Mucosa of descending colon (tissue), 3 donors: ENCODE data around the gene SLC16A1. TPM values are rescaled to one million over a fixed set of nuclear protein-coding genes. Genes with fewer than 3 reads are reported as not detected.
"Not testable (repeated sequence)": the region's sequence is repeated elsewhere in the genome, so short reads cannot be mapped to it uniquely, and the experiment has no call there.

Experiments
- ATAC-seq: fragments of 200-7000 bp; cut with Tn5 transposase; one replicate; pipeline ENCODE4 v1.9.1; 2020; ENCODE audit warnings: mild to moderate bottlenecking, moderate library complexity
- DNase-seq, 3 donors: peaks; one replicate each; pipeline ENCODE4 v3.0.0-alpha.2; 2020
- H3K36me3 ChIP-seq: fragments of 200-600 bp; one replicate; pipeline ENCODE4 v1.8.0; 2021; ENCODE audit warnings: low read depth, mild to moderate bottlenecking
- H3K4me1 ChIP-seq: fragments of 200-600 bp; one replicate; pipeline ENCODE4 v1.8.0; 2021; ENCODE audit warnings: low read depth, mild to moderate bottlenecking
- H3K4me3 ChIP-seq: fragments of 200-600 bp; one replicate; pipeline ENCODE4 v1.8.0; 2021; ENCODE audit warnings: mild to moderate bottlenecking
- H3K9me3 ChIP-seq: fragments of 200-600 bp; one replicate; pipeline ENCODE4 v1.8.0; 2021; ENCODE audit warnings: mild to moderate bottlenecking
- intact Hi-C, 2 donors: fragments of 100-400 bp; cut with DNase I in 1 of 2; cut with micrococcal nuclease in 1 of 2; formaldehyde crosslinking; loops; one replicate each; pipeline versions ENCODE4 v1.11.0 to v1.11.1; 2022; cut with DNase I, micrococcal nuclease
- total RNA-seq, 3 donors: library from RNA; stranded (reverse); fragmentation: NEBNext Ultra II Directional in 2 of 3; extraction: Animal tissue kit (Norgen Biotek cat#: 25700) in 2 of 3; gene quantifications; one replicate each; pipeline versions ENCODE4 v1.2.1 to v1.2.4, GENCODE V29; 2021 to 2023
- TF ChIP-seq, protein P1 (sequence below): fragments of 200-600 bp; IDR thresholded peaks from one replicate; pipeline ENCODE4 v1.8.0; 2022; ENCODE audit warnings: antibody characterized with exemption, mild to moderate bottlenecking
- donor health status: DM: no; HTN: no; CAD: no; lungs with moderate emphysema.
- donor health status: DM: no; HTN: no; CAD: no.
- donor health status: DM: no; HTN: yes; CAD: no.

SLC16A1 gene
- total RNA-seq, 3 donors from 2014 or later: 71.2 to 172 (median 88.0) TPM

DNA sequence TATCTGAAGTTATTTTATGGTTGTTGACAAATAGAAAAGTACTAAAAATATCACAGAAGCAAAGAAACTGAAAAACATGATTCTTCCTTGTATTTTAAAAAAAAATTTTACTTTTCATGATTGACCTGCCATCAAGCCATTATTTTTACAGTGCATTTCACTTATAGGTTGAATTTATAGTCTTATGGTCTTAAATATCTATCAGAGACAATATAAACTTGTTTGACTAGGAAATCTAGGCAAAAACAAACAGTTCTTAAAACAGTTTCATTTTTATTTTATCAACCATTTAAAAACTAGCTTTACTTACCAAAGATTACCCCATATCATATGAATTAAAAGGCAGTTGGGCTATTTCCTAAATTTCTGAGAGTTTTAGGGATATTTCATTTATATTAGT lies 59.2 kb downstream of the SLC16A1 start:
- H3K4me3 ChIP-seq: no peak overlapping the region
- DNase-seq (no peak), ATAC-seq (no peak)
- TF ChIP-seq, protein P1, sequence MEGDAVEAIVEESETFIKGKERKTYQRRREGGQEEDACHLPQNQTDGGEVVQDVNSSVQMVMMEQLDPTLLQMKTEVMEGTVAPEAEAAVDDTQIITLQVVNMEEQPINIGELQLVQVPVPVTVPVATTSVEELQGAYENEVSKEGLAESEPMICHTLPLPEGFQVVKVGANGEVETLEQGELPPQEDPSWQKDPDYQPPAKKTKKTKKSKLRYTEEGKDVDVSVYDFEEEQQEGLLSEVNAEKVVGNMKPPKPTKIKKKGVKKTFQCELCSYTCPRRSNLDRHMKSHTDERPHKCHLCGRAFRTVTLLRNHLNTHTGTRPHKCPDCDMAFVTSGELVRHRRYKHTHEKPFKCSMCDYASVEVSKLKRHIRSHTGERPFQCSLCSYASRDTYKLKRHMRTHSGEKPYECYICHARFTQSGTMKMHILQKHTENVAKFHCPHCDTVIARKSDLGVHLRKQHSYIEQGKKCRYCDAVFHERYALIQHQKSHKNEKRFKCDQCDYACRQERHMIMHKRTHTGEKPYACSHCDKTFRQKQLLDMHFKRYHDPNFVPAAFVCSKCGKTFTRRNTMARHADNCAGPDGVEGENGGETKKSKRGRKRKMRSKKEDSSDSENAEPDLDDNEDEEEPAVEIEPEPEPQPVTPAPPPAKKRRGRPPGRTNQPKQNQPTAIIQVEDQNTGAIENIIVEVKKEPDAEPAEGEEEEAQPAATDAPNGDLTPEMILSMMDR: no peak
- peaks cover 30% of the 10 kb centered on the region for H3K9me3 ChIP-seq
- intact Hi-C loops: no loop called here
- H3K36me3 ChIP-seq: no peaks in the 10 kb centered on the region
- no peaks in the 10 kb centered on the region for H3K4me1 ChIP-seq

DNA sequence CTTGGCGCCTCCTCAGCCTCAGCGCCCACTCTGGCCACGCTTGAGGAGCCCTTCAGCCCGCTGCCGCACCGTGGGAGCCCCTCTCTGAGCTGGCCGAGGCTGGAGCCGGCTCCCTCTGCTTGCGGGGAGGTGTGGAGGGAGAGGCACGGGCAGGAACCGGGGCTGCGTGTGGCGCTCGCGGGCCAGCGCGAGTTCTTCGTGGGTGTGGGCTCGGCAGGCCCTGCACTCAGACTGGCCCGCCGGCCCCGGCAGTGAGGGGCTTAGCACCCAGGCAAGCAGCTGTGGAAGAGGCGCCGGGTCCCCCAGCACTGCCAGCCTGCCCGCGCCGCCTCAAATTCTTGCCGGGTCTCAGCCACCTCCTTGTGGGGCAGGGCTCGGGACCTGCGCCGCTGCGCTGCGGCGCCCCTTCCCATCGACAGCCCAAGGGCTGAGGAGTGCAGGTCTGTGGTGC lies 61.4 kb downstream of the SLC16A1 start:
- ATAC-seq (no peak), DNase-seq (no peak)
- Histone ChIP-seq H3K9me3 (peaks cover 30% of the 10 kb centered on the region), H3K4me3 (no peak overlapping the region), H3K36me3 (no peaks in the 10 kb centered on the region), H3K4me1 (no peaks in the 10 kb centered on the region)
- TF ChIP-seq, protein P1: no peak
- intact Hi-C loops: no loop called here

DNA sequence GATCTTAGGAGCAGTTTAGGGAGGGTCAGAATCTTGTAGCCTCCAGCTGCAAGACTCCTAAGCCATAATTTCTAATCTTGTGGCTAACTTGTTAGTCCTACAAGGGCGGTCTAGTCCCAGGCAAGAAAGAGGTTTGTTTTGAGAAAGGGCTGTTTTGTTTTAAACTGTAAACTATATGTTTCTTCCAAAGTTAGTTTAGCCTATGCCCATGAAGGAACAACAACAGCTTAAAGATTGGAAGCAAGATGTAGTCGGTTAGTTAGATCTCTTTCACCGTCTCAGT lies 62.0 kb downstream of the SLC16A1 start:
- Histone ChIP-seq H3K36me3 (no peaks in the 10 kb centered on the region), H3K4me3 (no peak overlapping the region), H3K9me3 (peaks cover 30% of the 10 kb centered on the region), H3K4me1 (no peaks in the 10 kb centered on the region)
- intact Hi-C loops: no loop called here
- no peak for DNase-seq
- ATAC-seq: no peak
- TF ChIP-seq, protein P1: no peak

DNA sequence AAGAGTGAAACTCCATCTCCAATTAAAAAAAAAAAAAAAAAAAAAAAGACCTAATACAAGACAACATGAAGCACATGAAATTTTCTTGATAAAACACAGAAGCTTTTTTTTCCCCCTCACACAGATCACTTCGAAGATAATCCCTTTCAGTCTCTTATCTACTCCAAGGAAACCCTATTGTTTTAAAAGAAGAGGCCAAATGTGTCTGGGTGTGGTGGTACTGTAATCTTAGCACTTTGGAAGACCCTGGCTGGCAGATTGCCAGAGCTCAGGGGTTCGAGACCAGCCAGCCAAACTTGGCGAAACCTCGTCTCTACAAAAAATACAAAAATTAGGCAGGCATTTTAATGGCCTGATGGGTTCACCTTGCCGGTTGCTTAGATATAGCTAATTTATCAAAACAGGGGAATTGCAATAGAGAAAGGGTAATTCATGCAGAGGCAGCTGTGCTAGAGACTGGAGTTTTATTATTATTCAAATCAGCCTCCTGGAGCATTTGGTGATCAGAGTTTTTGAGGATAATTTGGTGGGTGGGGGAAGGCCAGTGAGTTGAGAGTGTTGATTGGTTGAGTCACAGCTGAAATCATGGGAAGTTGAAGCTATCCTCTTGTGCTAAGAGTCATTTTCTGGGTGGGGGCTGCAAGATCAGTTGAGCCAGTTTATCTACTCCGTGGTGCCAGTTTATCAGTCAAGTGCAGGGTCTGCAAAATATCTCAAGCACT lies 62.5 kb downstream of the SLC16A1 start:
- TF ChIP-seq, protein P1: no peak
- no peak overlapping the region for H3K4me3 ChIP-seq
- ATAC-seq (no peak), DNase-seq (no peak)
- no peaks in the 10 kb centered on the region for H3K36me3 ChIP-seq
- intact Hi-C loops: no loop called here
- peaks cover 30% of the 10 kb centered on the region for H3K9me3 ChIP-seq
- no peaks in the 10 kb centered on the region for H3K4me1 ChIP-seq

DNA sequence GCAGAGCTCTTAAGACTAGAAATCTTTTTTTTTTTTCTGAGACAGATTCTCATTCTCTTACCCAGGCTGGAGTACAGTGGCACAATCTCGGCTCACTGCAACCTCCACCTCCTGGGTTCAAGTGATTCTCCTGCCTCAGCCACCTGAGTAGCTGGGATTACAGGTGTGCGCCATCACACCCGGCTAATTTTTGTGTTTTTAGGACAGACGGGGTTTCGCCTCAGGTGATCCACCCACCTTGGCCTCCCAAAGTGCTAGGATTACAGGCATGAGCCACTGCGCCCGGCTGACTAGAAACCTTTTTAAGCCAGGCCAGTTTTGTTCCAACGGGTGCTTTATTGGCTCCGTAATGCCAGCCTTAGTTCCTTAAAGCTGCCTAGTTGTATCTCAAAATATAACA lies 66.1 kb downstream of the SLC16A1 start:
- H3K4me1 ChIP-seq, ATAC-seq, H3K36me3 ChIP-seq, intact Hi-C loops, DNase-seq, H3K4me3 ChIP-seq: not testable (repeated sequence)
- H3K9me3 ChIP-seq: peaks cover 15% of the 10 kb centered on the region

DNA sequence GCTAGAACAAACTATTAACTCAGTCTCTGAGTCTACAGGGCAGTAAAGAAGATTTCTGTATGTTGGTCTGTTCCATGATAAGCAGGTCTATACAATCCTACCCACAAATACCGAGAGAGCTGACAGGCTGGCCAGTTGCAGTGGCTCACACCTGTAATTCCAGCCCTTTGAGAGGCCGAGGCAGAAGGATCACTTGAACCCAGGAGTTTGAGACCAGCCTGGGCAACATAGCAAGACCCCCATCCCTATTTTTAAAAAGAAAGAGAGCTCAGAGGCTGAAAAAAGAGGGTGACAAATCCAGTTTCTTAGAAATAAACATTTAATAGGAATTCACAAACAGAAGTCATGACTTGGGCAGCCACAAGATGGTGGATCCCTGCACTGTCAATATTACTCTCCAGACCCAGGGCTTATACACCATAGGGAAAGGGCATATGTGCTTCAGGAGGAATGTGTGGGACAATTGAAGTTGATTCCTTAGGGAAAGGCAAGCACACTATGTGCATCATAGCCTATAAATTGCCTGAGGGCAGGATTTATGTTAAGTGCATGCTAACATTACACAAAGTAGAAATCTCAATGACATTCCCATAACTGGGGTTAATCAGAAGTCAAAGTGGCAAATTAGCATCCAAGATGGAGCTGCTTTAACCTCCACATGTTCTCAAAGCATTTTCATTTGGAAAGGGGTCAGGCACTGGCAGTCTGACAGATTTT lies 66.8 kb downstream of the SLC16A1 start:
- no peak overlapping the region for H3K4me3 ChIP-seq
- no peaks in the 10 kb centered on the region for H3K4me1 ChIP-seq
- H3K9me3 ChIP-seq: peaks cover 12% of the 10 kb centered on the region
- DNase-seq (no peak), ATAC-seq (no peak)
- TF ChIP-seq, protein P1: no peak
- no peaks in the 10 kb centered on the region for H3K36me3 ChIP-seq
- intact Hi-C loops: no loop called here
